ENCODE results near the gene ZNF280A.

DNA sequence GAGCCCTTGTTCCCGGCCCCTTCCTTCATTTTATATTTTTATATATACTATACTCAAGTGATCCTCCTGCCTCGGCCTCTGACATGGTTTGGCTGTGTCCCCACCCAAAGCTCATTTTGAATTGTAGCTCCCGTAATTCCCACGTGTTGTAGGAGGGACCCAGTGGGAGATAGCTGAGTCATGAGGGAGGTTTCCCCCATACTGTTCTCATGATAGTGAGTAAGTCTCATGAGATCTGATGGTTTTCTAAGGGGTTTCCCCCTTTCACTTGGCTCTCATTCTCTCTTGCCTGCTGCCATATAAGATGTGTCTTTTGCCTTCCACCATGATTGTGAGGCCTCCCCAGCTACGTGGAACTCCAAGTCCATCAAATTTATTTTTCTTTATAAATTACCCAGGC, 7.2 kb upstream of the ZNF280A start:
- TF ChIP-seq, protein P1, sequence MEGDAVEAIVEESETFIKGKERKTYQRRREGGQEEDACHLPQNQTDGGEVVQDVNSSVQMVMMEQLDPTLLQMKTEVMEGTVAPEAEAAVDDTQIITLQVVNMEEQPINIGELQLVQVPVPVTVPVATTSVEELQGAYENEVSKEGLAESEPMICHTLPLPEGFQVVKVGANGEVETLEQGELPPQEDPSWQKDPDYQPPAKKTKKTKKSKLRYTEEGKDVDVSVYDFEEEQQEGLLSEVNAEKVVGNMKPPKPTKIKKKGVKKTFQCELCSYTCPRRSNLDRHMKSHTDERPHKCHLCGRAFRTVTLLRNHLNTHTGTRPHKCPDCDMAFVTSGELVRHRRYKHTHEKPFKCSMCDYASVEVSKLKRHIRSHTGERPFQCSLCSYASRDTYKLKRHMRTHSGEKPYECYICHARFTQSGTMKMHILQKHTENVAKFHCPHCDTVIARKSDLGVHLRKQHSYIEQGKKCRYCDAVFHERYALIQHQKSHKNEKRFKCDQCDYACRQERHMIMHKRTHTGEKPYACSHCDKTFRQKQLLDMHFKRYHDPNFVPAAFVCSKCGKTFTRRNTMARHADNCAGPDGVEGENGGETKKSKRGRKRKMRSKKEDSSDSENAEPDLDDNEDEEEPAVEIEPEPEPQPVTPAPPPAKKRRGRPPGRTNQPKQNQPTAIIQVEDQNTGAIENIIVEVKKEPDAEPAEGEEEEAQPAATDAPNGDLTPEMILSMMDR (IDR thresholded peaks at IDR 0.05; ENCODE audit: insufficient read depth, low read length), result no peak
- TF ChIP-seq POLR2AphosphoS5 (IDR thresholded peaks at IDR 0.05; ENCODE audit: low read depth), result no peak
- TF ChIP-seq, protein P2, sequence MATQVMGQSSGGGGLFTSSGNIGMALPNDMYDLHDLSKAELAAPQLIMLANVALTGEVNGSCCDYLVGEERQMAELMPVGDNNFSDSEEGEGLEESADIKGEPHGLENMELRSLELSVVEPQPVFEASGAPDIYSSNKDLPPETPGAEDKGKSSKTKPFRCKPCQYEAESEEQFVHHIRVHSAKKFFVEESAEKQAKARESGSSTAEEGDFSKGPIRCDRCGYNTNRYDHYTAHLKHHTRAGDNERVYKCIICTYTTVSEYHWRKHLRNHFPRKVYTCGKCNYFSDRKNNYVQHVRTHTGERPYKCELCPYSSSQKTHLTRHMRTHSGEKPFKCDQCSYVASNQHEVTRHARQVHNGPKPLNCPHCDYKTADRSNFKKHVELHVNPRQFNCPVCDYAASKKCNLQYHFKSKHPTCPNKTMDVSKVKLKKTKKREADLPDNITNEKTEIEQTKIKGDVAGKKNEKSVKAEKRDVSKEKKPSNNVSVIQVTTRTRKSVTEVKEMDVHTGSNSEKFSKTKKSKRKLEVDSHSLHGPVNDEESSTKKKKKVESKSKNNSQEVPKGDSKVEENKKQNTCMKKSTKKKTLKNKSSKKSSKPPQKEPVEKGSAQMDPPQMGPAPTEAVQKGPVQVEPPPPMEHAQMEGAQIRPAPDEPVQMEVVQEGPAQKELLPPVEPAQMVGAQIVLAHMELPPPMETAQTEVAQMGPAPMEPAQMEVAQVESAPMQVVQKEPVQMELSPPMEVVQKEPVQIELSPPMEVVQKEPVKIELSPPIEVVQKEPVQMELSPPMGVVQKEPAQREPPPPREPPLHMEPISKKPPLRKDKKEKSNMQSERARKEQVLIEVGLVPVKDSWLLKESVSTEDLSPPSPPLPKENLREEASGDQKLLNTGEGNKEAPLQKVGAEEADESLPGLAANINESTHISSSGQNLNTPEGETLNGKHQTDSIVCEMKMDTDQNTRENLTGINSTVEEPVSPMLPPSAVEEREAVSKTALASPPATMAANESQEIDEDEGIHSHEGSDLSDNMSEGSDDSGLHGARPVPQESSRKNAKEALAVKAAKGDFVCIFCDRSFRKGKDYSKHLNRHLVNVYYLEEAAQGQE (IDR thresholded peaks at IDR 0.05; ENCODE audit: insufficient replicate concordance, low read depth), result no peak

Data from HL-60 (cell line).